Gastroesophageal sphincter (tissue), 3 donors: ENCODE measurements around the gene DNTTIP2.

Source experiments
- CTCF ChIP-seq, 4 experiments: fragments of 200-600 bp in 2 of 4; fragments of 450-650 bp in 2 of 4; sonication (generic) in 1 of 4; IDR thresholded peaks; one replicate each; pipeline ENCODE4 v1.5.1; 2017 to 2019; ENCODE audit warnings: antibody characterized with exemption in 4 of 4, mild to moderate bottlenecking in 2 of 4, moderate library complexity in 2 of 4
- EP300 ChIP-seq: sonication (generic); formaldehyde crosslinking; IDR thresholded peaks from one replicate; pipeline ENCODE4 v1.6.1; 2017; ENCODE audit warnings: antibody characterized with exemption, mild to moderate bottlenecking
- POLR2A ChIP-seq, 2 donors: fragments of 450-650 bp; IDR thresholded peaks; one replicate each; pipeline ENCODE4 v1.6.1; 2017; ENCODE audit warnings: antibody characterized with exemption in 2 of 2, mild to moderate bottlenecking in 2 of 2, moderate library complexity in 1 of 2
- POLR2AphosphoS5 ChIP-seq: sonication (generic); formaldehyde crosslinking; IDR thresholded peaks from one replicate; pipeline ENCODE4 v1.6.1; 2017; ENCODE audit warnings: antibody characterized with exemption

DNA sequence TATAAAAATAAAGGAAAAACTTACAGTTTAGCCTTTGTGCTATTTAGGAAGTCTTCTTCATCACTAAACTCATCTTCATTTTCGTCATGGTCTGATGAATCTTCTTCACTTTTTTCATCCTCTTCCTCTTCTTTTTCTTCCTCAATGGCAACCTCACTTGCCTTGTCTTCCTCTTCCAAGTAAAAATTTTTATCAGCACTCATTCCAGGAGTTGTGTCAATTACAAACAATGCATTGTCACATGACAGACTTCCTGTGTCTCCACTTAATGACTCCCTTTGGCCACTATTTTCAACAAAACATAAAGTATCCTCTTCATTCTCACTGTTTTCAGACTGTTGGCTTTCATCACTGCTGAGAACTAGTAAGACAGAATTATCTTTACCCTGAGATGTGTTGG, 2.8 kb downstream of the DNTTIP2 start:
- no peak for TF ChIP-seq CTCF (IDR thresholded peaks at IDR 0.05)
- no peak for TF ChIP-seq POLR2A (IDR thresholded peaks at IDR 0.05)
- TF ChIP-seq EP300 = no peak
- no peak for TF ChIP-seq POLR2AphosphoS5
